Calu3 (cell line): ENCODE results near the gene TLCD4. TPM values are rescaled to one million over a fixed set of nuclear protein-coding genes. Genes with fewer than 3 reads are reported as not detected.

Experiments used
- Bru-seq: library from RNA; stranded (reverse); fragments of 400-500 nt; gene quantifications from one replicate; lab custom pipeline; 2021; lab: Mats Ljungman, UMichigan
- BruChase-seq, 2 experiments: library from RNA; stranded (reverse); fragments of 400-500 nt; gene quantifications; one replicate each; lab custom pipeline; 2021; lab: Mats Ljungman, UMichigan
- BruUV-seq: library from RNA; stranded (reverse); fragments of 400-500 nt; replicated peaks from 2 replicates; lab custom pipeline; 2021; lab: Mats Ljungman, UMichigan
- CTCF ChIA-PET: fragments of 300-600 bp; sonication (Branson Sonifier 250); formaldehyde crosslinking; loops from one replicate; lab custom pipeline; 2022; ENCODE audit warnings: antibody characterized with exemption; lab: Charles Lee
- DNase-seq: peaks from one replicate; pipeline ENCODE4 v3.0.0; 2022
- H3K27ac Mint-ChIP-seq: one replicate; pipeline ENCODE4 v1.8.0; 2022; ENCODE audit warnings: mixed read lengths; ENCODE audit not compliant: unreplicated experiment
- H3K27me3 Mint-ChIP-seq: one replicate; pipeline ENCODE4 v1.8.0; 2022; ENCODE audit warnings: mixed read lengths; ENCODE audit not compliant: unreplicated experiment
- H3K36me3 Mint-ChIP-seq: one replicate; pipeline ENCODE4 v1.8.0; 2022; ENCODE audit warnings: mild to moderate bottlenecking, moderate library complexity, mixed read lengths; ENCODE audit not compliant: insufficient read depth, unreplicated experiment
- H3K4me1 Mint-ChIP-seq: one replicate; pipeline ENCODE4 v1.8.0; 2022; ENCODE audit warnings: mild to moderate bottlenecking, low read depth, mixed read lengths; ENCODE audit not compliant: unreplicated experiment
- H3K4me3 Mint-ChIP-seq: one replicate; pipeline ENCODE4 v1.8.0; 2022; ENCODE audit warnings: mild to moderate bottlenecking, low read depth, moderate library complexity, mixed read lengths; ENCODE audit not compliant: unreplicated experiment
- H3K9me3 Mint-ChIP-seq: one replicate; pipeline ENCODE4 v1.8.0; 2022; ENCODE audit warnings: low read depth, mixed read lengths; ENCODE audit not compliant: unreplicated experiment
- intact Hi-C: fragments of 100-400 bp; cut with micrococcal nuclease; formaldehyde crosslinking; loops from one replicate; pipeline ENCODE4 v1.10.0; 2022; ENCODE audit not compliant: unreplicated experiment
- long read RNA-seq: library from polyadenylated mRNA; stranded (forward); transcript quantifications from one replicate; pipeline ENCODE4 v2.0.0, GENCODE V29; 2022
- total RNA-seq: library from RNA; stranded (reverse); gene quantifications from 2 replicates; pipeline ENCODE4 v1.2.3, GENCODE V29; 2022
- TF ChIP-seq, protein P1 (sequence below): fragments of 200-600 bp; IDR thresholded peaks from one replicate; pipeline ENCODE4 v1.8.0; 2022; ENCODE audit warnings: antibody characterized with exemption; ENCODE audit not compliant: unreplicated experiment

The TLCD4 gene, protein sequence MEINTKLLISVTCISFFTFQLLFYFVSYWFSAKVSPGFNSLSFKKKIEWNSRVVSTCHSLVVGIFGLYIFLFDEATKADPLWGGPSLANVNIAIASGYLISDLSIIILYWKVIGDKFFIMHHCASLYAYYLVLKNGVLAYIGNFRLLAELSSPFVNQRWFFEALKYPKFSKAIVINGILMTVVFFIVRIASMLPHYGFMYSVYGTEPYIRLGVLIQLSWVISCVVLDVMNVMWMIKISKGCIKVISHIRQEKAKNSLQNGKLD
- 34.7 and 52.1 TPM in 2 replicates for total RNA-seq
- Bru-seq, nascent RNA = percentile 87 among the genes with signal in this experiment
- BruChase-seq, experiment 1, labeled RNA remaining after a 6-hour chase = percentile 99 among the genes with signal in this experiment
- percentile 98 among the genes with signal in this experiment for BruChase-seq, experiment 2, labeled RNA remaining after a 2-hour chase
- long read RNA-seq, full-length matches to known transcripts = 29 of 35 reads
- long read RNA-seq, partial matches to known transcripts = 0 of 35 reads
- long read RNA-seq, other reads (novel, unspliced or antisense) = 6 of 35 reads

DNA sequence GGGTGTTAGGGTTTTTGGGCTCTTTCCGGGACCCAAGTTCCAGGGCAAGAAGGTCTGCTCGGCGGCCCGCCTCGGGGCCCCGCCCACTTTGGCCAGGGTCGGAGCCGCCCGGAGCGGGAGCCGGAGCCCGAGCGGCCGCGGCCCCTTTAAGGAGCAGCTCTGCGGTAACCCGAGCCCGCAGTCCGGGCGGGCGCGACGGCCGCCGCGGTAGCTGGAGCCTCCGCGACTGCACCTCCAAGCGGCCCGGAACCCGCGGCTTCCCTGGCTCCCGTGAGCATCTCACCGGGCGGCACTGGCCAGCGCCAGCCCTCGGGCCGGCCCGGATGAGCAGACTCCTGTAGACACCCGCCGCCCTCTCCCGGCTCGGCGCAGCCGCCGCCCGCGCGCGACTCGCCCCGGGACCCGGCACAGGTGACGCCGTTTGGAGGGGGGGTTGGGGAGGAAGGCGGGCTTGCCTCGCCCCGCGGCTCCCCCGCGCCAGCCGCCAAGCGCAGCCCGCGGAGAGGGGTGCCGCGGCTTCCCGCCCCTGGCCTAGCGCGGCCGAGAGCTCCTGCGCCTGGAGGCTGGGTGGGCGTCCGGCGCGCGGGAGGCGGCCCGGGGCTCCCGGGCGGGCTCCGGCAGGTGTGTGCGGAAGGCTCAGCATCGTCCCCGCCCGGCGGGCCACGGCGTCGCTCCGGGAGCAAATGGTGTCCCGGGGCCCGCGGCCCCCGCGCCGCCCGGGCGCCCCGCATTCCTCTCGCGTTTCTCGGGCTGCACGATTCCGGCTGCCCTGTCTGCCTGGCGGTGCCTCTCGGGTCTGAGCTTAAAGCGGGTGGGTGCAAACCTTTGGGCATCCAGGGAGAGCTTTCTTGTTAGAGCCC lies at the start of gene TLCD4:
Gene TLCD4, plus strand, starts transcription at position 149 of the 860 bp plus-strand sequence. CDS start 26,547 bp downstream, outside the sequence.
- TF ChIP-seq, protein P1, sequence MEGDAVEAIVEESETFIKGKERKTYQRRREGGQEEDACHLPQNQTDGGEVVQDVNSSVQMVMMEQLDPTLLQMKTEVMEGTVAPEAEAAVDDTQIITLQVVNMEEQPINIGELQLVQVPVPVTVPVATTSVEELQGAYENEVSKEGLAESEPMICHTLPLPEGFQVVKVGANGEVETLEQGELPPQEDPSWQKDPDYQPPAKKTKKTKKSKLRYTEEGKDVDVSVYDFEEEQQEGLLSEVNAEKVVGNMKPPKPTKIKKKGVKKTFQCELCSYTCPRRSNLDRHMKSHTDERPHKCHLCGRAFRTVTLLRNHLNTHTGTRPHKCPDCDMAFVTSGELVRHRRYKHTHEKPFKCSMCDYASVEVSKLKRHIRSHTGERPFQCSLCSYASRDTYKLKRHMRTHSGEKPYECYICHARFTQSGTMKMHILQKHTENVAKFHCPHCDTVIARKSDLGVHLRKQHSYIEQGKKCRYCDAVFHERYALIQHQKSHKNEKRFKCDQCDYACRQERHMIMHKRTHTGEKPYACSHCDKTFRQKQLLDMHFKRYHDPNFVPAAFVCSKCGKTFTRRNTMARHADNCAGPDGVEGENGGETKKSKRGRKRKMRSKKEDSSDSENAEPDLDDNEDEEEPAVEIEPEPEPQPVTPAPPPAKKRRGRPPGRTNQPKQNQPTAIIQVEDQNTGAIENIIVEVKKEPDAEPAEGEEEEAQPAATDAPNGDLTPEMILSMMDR = no peak
- Mint-ChIP-seq H3K36me3 (peaks cover 19% of the 10 kb centered on the region), H3K27me3 (no peaks in the 10 kb centered on the region), H3K4me3 (peak within 1 kb of the TSS; percentile 71), H3K27ac (peak within 1 kb of the TSS; percentile 45), H3K9me3 (no peaks in the 10 kb centered on the region), H3K4me1 (peaks cover 33% of the 10 kb centered on the region)
- CTCF ChIA-PET = interaction anchor here (0.7 to 1.9 kb wide), 4 partner anchors 33 to 116 kb away, joined by 3 to 21 read pairs (median 4); partner anchors contain the start of gene RWDD3
- DNase-seq = peak; percentile 80
- BruUV-seq = no TSS peak
- intact Hi-C loops = loop anchor here (2.0 to 5.0 kb wide), 3 partner anchors 35 to 115 kb away; no protein-coding TSS in a partner anchor

DNA sequence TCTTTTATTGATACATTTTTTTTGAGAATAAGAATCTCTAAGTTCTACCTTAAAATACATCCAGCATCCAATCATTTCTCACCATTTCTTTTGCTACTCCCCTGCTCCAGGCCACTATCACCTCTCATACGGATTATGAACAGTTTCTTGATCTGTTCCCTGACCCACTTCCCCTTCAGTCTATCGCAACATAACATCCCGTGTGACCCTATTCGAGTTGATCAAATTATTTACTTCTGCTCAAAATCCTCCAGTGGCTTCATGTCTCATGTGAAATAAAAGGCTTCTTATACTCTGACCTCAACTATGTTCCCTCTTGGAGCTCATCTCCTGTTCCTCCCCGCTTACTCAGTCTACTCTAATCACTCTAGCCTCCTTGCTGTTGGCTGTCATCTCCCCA lies 49.6 kb upstream of the TLCD4 start:
- no peak overlapping the region for H3K27ac Mint-ChIP-seq
- CTCF ChIA-PET = no interaction called here
- TF ChIP-seq, protein P1 = no peak

DNA sequence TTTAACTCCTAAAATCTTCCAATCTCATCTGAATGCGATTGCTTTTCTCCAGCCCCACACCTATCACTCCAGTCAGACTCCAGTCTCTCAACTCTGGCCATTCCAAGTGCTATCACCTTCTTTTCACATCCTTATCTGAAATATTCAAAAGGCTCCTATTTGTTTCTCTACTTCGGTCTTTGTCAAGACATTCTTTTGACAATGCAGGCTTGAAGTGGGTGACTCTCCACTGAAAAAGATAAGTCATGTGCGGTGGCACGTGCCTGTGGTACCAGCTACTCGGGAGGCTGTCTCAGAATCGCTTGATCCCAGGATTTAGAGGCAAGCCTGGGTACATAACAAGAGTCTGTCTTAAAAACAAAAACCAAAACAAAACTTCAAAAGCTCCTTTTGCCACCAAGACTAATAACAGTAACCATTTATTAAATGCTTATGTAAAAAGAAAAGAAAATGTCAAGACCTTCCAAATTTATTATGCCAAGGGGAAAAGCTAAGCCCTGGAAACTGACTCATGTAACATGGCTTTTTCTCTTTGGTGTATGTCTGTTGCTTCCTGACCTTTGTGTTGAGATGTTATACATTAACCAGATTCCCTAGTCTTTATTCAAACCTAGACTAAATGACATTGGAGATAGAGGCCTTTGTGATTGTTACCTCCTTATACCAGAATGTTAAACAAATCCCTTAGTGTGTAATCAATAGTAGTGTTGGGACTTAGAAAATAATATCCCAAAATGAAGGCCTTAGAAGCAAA lies 48.0 kb upstream of the TLCD4 start:
- H3K4me1 Mint-ChIP-seq = peaks cover 44% of the 10 kb centered on the region
- H3K9me3 Mint-ChIP-seq = no peaks in the 10 kb centered on the region
- no peaks in the 10 kb centered on the region for H3K27me3 Mint-ChIP-seq
- TF ChIP-seq, protein P1 = no peak
- CTCF ChIA-PET = no interaction called here
- peaks cover 16% of the 10 kb centered on the region for H3K36me3 Mint-ChIP-seq
- DNase-seq = no peak
- intact Hi-C loops = no loop called here
- BruUV-seq = no TSS peak
- H3K27ac Mint-ChIP-seq = no peak overlapping the region
- no peak overlapping the region for H3K4me3 Mint-ChIP-seq

More for the DNA sequence above, 49.6 kb upstream of the TLCD4 start:
- peaks cover 6% of the 10 kb centered on the region for H3K36me3 Mint-ChIP-seq
- H3K4me3 Mint-ChIP-seq = no peak overlapping the region
- intact Hi-C loops = no loop called here
- no peaks in the 10 kb centered on the region for H3K27me3 Mint-ChIP-seq
- DNase-seq = no peak
- H3K9me3 Mint-ChIP-seq = no peaks in the 10 kb centered on the region
- BruUV-seq = no TSS peak
- peaks cover 44% of the 10 kb centered on the region for H3K4me1 Mint-ChIP-seq
